ENCODE results near the gene ENKUR. TPM values are rescaled to one million over a fixed set of nuclear protein-coding genes. Genes with fewer than 3 reads are reported as not detected.

ENKUR gene
- 0.45 TPM in 1 of 2 replicates, not detected in the other for total RNA-seq

GRCh38 chr10:25015828-25016375 is at the start of gene ENKUR:
Gene ENKUR, minus strand, starts transcription at chr10:25016158. Its CDS starts 222 bp downstream, at chr10:25015936.

GRCh38 chr10:25016376-25017153 is 607 bp upstream of the ENKUR start, which contains the start of gene THNSL1:
Gene THNSL1, plus strand, starts transcription at chr10:25016612. Its CDS starts 6,612 bp downstream, at chr10:25023224.

GRCh38 chr10:24952143-24952706 is 63.7 kb downstream of the ENKUR start, which contains the start of gene PRTFDC1:
Gene PRTFDC1, minus strand, starts transcription at chr10:24952606. Its CDS starts 31 bp downstream, at chr10:24952575.

Other genes starting within 250 kb of the ENKUR start
- gene PRTFDC1, start 63.6 kb downstream of the ENKUR start, total RNA-seq = 23.9 and 24.5 TPM in 2 replicates
- 2.2 and 2.4 TPM in 2 replicates for gene THNSL1, start 454 bp upstream of the ENKUR start, total RNA-seq
- gene GPR158, start 158.8 kb upstream of the ENKUR start, total RNA-seq = not detected in 2 replicates